Left colon (tissue), 2 donors: Measurements from ENCODE around the gene STK10. TPM values are rescaled to one million over a fixed set of nuclear protein-coding genes. Genes with fewer than 3 reads are reported as not detected.
"Not testable (repeated sequence)": the region's sequence is repeated elsewhere in the genome, so short reads cannot be mapped to it uniquely, and the experiment has no call there.

Experiments used
- ATAC-seq: fragments of 200-7000 bp; cut with Tn5 transposase; one replicate; pipeline ENCODE4 v1.9.1; 2020; ENCODE audit warnings: mild to moderate bottlenecking, moderate library complexity
- DNase-seq, 2 donors: peaks; one replicate each; pipeline ENCODE4 v3.0.0-alpha.2; 2020
- intact Hi-C, 2 donors: fragments of 100-400 bp; cut with DNase I in 1 of 2; cut with micrococcal nuclease in 1 of 2; formaldehyde crosslinking; loops; one replicate each; pipeline versions ENCODE4 v1.11.2 to v1.14.0; 2022; cut with DNase I, micrococcal nuclease
- total RNA-seq, 2 donors: library from RNA; stranded (reverse); fragmentation: NEBNext Ultra II Directional; extraction: Animal tissue kit (Norgen Biotek cat#: 25700); gene quantifications; one replicate each; pipeline ENCODE4 v1.2.1, GENCODE V29; 2021
- donor health status: DM: no; HTN: no; CAD: no.
- donor health status: DM: yes; HTN: yes; CAD: no.

Gene STK10
- total RNA-seq, 2 donors from 2014 or later = 32.6 to 35.7 TPM

DNA sequence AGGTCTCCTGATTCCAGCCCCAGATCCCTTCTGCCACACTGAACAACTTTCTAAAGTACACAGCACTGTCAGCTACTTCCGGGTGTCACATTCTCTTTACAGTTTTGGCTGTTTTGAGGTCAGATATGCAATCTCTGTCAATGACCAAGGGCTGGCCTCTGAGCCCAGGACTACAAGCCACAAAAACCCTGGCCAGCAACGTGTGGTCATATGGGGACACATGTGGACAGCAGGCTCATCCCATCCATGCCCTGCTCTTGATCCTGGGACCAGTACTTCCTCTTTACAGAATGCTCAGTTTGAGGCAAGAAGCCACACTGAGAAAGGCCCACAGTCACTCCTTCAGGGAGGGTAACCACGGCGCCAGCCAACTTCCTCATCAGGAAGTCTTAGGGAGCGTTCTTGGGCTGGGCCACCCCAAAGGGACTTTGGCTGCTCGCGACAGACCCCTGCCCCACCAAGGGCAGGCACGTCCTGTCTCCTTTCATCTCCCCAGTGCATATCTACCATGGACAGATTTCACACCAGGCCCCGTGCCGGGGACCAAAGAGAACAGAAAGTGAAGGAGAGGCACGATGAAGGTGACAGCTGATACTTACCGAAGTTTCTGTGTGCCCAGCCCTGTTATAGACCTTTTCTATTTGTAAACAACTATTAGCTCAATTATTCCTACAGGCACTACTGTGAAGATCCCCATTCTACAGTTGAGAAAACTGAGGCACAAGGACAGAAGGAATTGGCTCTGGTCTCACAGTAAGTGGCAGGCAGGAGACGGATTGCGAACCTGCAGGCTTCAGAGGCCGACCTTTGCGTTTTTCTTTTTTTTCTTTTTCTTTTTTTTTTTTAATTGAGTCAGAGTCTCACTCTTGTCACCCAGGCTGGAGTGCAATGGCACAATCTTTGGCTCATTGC lies 37.3 kb downstream of the STK10 start:
- ATAC-seq = peak; percentile 32
- DNase-seq = peak; percentile 48 to 55
- intact Hi-C loops = no loop called here

DNA sequence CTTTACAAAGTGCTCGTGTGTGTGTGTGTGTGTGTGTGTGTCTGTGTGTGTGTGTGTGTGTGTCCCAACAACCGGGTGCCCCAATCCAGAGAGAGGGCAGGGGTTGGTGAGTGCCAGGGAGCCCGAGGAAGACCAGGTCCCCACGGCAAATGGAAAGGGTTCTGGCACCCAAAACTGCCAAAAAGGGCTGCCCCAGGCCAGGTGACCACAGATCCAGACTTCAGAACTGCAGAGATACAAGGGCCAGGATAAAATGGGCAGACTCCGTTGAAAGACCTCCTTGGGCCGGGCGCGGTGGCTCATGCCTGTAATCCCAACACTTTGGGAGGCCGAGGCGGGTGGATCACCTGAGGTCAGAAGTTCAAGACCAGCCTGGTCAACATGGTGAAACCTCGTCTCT lies 38.5 kb downstream of the STK10 start:
- DNase-seq, intact Hi-C loops, ATAC-seq: not testable (repeated sequence)

DNA sequence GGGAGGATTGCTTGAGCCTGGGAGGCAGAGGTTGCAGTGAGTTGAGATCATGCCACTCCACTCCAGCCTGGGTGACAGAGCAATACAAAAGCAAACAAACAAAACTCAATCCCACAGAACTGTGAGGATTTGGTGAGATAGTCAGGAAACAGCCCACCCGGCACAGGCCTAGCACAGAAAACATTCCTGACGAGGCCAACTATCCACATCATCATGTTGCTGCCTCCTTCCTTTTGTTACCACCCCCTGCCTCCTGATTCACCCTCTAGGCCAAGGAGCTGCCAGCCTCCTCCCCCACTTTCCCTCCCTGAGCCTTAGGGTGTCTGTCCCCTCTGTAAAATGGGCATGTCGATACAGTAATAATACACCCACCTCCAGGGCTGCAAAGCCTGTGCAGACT lies 39.0 kb downstream of the STK10 start:
- ATAC-seq (no peak), DNase-seq (no peak)
- intact Hi-C loops = no loop called here

DNA sequence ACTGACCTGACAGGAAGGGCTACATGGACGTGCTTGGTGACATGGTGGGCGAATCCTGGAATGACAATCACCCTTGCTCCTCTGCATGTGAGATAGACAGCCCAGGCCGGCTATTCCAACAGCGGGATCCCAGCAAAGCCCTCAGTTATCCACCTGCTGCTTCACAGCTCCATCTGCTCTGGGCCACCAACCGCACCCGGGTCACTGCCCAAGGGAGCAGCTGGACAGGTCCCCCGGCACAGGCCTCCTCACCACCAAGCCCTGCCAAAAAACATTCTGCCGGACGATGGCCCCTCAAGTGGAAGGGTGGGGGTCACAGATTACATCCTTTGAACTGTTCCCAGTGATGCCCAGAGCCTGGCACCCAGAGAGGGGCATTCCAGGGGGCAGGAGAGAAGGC lies 39.6 kb downstream of the STK10 start:
- no peak for DNase-seq
- intact Hi-C loops = no loop called here
- ATAC-seq = no peak

DNA sequence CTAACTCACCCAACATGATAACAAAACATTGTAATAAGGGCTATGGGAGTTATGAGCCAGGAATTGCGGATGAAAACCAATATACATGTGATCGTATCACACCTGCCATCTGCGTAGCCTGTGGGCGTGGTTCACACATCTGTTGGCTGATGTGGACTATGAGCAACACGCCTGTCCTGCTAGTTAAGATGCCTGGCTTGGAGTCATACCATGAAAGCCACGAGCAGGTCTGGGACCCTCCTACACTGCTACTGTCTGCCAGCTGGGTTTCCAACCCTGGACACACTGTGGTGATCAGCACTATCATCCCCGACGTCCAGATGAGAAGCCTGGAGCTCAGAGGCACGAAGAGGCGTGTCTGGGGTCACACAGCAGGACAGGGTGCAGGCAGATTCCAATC lies 40.2 kb downstream of the STK10 start:
- intact Hi-C loops = no loop called here
- DNase-seq (peak; percentile 62 to 63), ATAC-seq (peak; percentile 53)

DNA sequence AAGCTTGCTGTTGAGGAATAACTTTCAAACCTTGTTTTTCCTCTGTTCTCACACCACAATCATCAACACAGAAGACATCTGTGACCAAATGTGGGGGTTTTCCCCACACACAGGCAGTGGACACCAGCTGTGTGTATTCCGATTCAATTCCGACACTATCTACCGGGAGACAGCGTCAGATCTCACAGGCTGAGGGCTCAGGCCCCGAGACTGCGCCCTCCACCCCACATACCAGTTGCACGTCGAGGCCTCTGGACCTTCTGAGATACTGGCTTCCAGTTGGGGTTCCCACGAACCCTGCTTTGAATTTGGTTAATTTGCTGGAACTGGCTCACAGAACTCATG lies 41.3 kb downstream of the STK10 start:
- ATAC-seq (no peak), DNase-seq (no peak)
- intact Hi-C loops = no loop called here

DNA sequence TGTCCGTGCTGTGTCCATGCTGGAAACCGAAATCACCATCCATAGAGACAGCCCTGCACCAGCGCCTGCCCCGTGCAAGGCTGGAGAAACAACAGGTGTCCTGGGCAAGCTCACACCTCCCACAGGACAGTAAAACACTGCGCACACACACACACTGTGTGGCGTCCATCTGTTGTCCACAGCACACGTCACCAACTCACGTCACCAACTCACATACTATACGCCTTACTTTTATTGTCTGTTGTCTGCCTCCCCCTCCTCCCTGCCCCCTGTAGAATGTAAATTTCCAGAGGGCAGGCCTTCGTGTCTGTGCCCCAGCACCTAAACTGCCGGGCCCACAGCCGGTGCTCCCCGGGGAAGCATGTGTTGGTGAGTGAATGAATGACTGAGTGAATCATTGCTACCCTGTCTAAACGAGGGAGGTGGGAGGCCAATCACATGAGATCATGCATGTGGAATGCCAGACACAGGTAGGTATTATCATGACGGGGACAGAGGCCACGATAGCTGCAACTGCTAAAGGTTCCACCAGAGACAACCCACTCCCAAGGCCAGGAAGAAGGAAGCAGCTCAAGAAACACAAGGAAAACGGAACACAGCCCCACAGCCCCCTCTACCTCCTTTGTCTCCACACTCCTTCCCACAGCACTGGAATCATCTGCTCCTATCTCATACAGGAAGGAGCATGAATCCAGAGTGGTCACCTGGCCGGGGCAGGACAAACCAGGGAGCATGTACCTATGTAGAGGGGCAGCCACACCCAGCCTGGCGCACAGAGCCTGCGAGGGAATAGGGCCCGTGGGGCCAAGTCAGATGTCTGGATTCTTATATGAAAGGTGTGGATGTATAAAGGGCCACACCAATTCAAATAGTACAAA lies 41.9 kb downstream of the STK10 start:
- intact Hi-C loops = no loop called here
- ATAC-seq = peak; percentile 56
- DNase-seq = peak; percentile 52 to 65

DNA sequence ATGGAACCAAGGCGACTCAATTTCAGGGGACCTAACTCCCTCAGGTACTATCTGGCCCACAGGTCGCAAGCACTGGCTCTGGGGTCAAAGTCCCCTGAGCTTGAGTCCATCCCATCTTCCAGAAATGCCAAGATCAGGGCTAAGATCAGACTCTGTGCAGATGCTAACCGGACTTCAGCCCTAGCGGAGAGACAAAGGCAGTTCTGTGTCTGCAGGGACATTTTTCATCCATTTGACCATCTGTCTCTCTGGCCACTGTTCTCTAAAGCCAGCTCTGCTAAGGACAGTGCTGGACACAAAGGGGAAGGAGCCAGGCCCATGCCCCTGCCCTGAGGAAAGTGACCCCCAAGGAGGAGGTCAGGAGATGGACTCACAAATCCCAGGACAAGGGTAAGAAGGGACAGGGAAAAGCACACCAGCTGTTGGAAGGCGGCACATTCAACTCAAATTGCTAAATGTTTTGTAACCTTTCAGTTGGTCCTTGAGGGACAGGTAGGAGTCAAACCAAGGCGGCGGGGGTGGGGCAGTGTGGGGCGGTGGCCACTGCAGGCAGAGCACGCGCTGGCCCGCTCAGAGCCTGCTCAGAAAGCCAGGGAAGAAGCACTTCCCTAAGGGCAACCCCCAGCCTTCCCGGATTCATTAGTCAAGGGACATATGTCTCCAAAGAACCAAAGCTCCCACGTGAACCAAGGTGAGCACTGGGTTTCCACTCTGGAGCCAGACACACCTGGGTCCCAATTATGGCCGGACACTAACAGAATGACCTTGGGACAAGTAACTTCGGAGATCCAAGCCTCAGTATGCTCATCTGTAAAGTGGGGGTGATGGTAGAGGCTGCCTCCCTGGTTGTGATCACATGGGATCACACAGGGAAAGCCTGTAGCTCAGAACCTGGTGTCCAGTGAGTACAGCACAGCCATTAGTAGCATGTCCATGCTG lies 42.8 kb downstream of the STK10 start:
- ATAC-seq (no peak), DNase-seq (no peak)
- intact Hi-C loops = no loop called here

DNA sequence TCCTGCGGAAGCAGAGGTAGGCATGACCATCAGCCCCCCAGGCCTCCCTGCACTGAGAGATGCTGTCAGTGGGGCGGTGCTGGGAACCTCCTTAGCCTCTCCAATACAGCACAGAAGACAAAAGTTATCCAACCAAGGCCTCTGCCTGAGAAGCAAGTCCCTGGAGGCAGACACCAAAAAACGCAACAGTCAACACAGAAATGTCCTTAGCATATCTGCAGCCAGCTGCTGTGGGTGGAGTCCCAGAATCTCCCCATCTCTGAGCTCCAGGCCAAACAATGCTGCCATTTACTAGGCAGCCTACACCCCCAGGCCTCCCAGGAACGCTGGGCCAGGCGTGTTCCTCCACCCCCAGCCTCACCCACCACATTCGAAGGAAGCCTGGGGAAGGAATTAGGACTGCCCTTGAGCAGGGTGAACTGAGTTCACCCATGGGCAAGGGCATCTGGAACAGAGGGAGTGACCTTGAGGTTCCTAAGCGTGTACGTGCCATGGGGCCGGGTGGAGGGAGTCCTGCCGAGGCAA lies 43.7 kb downstream of the STK10 start:
- peak; percentile 44 for ATAC-seq
- DNase-seq = peak in 1 of 2 donors; percentile 45
- intact Hi-C loops = no loop called here

DNA sequence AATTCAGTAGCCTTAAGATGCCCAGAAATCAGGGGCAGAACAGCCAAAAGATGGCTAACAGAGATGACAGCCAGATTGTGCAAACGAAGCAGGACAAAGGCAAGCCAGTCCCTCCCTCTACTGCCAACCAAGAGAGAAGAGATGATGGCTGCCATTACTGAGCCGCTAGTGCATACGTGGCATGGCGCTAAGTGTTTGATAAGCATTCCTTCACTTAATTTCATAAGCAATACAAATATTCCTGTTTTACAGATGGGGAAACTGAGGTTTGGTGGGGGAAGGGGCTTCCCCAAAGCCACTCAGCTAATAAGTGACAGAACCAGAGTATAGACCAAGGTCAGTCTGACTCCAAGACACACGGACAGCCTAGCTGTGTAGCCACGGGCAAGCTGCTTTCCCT lies 44.1 kb downstream of the STK10 start:
- intact Hi-C loops = no loop called here
- ATAC-seq (no peak), DNase-seq (no peak)

DNA sequence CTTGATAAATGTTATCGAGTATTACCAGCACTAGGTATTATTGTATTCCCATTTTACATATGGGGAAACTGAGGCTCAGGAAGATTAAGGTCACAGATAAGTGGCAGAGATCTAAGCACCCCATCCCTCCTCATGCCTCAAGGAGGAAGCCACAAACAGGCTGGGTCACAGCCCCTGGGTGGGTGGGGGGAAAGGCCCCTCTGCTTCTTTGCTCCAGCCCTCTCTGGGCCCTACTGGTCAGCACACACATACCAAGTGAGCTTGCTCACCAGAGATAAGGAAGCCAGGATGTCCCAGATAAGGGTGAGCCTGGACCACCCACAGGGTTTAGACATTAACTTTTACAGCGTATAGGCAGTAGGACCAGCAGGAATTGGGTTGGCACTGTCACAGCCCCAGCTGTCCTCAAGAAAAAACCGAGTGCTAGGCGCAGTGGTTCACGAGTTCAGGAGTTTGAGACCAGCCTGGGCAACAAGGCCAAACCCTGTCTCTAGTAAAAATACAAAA lies 45.3 kb downstream of the STK10 start:
- intact Hi-C loops = no loop called here
- ATAC-seq = peak; percentile 58
- DNase-seq = no peak

DNA sequence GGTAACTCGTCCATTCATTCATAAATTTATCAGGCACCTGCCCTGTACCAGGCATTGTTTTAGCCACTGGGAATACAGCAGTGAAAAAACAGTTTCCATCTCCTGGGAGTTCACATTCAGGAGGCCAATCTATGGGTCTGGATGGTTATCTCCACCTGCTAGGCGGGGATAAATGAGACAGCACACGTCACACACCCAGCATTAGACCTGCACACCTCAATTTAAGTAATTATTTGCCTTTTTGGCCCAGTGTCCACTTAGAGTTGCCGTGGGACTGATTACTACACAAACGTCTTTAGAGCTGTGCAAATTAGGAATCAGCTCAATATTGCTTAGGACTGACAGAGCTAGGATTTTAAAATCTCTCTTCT lies 46.1 kb downstream of the STK10 start:
- DNase-seq = no peak
- intact Hi-C loops = no loop called here
- ATAC-seq = peak; percentile 21

DNA sequence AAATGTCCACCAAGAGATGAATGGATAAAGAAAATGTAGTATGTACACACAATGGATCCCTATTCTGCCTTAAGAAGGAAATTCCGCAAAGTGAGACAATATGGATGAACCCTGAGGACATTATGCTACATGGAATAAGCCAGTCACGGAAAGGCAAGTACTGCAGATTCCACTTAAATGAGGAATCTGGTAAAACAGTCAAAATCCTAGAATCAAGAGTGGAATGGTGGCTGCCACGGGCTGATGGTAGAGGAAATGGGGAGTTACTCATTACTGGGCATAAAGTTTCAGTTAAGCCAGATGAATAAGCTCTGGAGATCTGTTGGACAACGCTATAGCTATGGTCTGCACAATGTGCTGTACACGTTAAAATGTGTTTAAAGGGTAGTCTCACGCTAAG lies 47.2 kb downstream of the STK10 start:
- DNase-seq (no peak), ATAC-seq (no peak)
- intact Hi-C loops = no loop called here

DNA sequence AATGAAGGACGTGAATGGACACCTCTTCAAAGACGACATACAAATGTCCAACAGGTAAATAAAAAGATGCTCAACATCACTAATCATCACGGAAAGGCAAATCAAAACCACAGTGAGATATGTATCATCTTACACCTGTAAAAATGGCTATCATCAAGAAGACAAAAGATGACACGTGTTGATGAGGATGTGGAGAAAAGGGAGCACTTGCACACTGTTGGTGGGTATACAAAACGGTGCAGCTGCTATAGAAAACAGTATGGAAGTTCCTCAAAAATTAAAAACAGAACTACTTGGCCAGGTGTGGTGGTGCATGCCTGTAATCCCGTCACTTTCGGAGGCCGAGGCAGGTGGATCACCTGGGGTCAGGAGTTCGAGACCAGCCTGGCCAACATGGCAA lies 47.9 kb downstream of the STK10 start:
- intact Hi-C loops = no loop called here
- ATAC-seq (no peak), DNase-seq (no peak)

DNA sequence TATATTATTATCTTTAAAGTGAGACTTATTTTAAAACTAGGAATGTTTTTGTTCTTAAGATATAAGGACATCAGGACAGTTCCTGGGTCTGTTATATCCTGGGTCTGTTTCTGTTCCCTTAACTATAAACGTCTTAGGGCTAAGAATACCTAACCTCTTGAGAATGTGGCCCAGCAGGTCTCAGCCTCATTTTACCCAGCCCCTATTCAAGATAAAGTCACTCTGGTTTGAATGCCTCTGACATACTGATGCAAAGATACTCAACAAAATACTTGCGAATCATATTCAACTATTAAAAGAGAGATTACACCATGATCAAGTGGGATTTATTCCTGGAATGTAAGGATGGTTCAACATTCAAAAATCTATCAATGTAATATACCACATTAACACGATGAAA lies 51.0 kb downstream of the STK10 start:
- no peak for DNase-seq
- intact Hi-C loops = no loop called here
- no peak for ATAC-seq

DNA sequence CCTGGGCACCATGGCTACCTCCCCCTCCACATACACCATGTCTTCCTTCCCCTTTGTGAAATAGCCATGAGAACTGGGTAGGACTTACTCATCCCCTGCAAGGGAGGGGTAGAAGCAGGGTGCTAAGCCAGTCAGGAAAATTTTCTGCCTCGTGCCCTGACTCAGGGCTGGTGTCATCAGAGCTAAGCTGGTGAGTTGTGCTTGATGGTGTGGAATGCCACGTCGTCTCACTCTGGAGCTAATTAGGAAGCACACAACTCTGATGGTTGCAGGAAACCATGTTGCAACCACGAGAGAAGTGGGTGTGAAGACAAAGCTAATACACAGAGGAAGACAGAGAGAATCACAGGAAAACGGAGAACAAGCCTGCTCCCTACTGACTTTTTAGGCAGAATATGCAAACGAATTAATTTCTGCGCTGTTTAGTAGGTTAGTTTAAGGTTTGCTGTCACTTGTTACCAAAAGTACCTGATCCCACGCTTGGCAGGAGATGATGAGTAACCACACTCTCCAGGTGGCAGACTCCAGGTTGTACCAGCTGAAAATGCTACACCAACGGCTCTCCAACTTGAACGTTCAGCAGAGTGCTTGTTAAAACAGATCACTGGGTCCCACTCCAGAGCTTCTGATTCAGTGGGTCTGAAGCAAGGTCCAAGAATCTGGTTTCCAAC lies 54.5 kb downstream of the STK10 start:
- ATAC-seq (peak; percentile 8), DNase-seq (no peak)
- intact Hi-C loops = no loop called here

DNA sequence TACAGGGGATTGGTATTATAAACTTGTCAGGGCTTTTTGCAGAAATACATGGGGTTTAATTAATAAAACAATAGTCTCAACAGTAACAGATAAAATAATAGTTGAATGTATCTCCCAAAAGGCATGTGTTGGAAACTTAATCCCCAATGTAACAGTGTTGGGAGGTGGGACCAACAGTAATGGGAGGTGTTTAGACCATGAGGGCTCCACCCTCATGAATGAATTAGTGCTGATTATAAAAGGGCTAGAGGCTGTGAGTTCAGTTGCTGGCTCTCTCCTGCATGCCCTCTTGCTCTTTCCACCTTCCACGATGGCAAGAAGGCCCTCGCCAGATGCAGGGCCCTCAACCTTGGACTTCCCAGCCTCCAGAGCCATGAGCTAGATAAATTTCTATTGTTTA lies 56.3 kb downstream of the STK10 start:
- intact Hi-C loops = no loop called here
- ATAC-seq (no peak), DNase-seq (no peak)

DNA sequence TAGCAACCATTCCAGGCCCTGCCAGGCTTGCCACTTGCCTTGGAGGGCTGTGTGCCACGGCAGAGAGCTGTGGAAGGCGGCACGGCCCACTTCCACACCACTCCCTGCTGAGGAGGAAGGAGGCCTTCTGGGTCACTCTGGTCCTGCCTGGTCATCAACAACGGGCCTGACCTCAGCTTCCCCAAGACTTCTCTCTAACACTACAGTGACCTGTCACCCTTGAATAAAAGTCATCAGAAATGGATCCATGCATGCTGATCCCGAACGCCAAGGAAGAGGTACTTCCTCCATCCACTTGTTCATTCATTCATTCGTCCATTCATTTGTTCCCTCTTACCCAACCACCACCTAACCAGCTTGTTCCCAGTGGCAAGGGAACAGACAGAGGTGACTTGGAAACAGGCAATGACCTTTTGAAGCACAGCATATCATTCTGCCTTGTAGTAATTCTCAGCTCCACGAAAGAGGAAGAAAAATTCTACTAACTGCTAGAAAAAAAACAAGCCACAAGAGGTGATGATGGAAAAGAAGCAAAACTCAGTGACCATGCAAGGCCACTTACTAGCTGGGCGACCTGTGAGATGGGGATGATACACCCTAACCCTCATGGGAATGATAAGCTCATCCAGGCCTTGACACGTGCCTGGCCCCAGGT lies 58.6 kb downstream of the STK10 start:
- no peak for DNase-seq
- no peak for ATAC-seq
- intact Hi-C loops = no loop called here
